HepG2 (cell line): ENCODE measurements around the gene GPR17. TPM values are rescaled to one million over a fixed set of nuclear protein-coding genes. Genes with fewer than 3 reads are reported as not detected.

Source experiments
- BORCS8-MEF2B ChIP-seq: sonication (generic); formaldehyde crosslinking; IDR thresholded peaks from 2 replicates; pipeline ENCODE4 v1.8.0; 2022; ENCODE audit warnings: mild to moderate bottlenecking, missing genetic modification reagents
- CBX5 ChIP-seq: sonication (generic); formaldehyde crosslinking; IDR thresholded peaks from 2 replicates; pipeline ENCODE4 v1.4.0; 2020; ENCODE audit warnings: missing genetic modification reagents, borderline replicate concordance
- DMAP1 ChIP-seq: IDR thresholded peaks from 2 replicates; pipeline ENCODE4 v1.6.1; 2016
- DNMT3B ChIP-seq: conservative IDR thresholded peaks from 2 replicates; pipeline ENCODE4 v1.6.1; 2016; ENCODE audit warnings: missing biosample characterization, control low read depth
- FOXA1 ChIP-seq, 2 experiments: fragments of 450-650 bp in 1 of 2; sonication (generic) in 1 of 2; formaldehyde crosslinking in 1 of 2; IDR thresholded peaks; 2 replicates each; pipeline versions ENCODE4 v1.4.0 to v1.6.1; 2016 to 2020; ENCODE audit warnings: missing genetic modification reagents in 1 of 2
- PITX1 ChIP-seq: sonication (generic); formaldehyde crosslinking; IDR thresholded peaks from 2 replicates; pipeline ENCODE4 v1.5.1; 2020; ENCODE audit warnings: mild to moderate bottlenecking, missing genetic modification reagents
- RXRA ChIP-seq: sonication (generic); formaldehyde crosslinking; IDR thresholded peaks from 2 replicates; pipeline ENCODE4 v1.5.1; 2020; ENCODE audit warnings: missing genetic modification reagents
- SALL1 ChIP-seq: sonication (generic); formaldehyde crosslinking; IDR thresholded peaks from 2 replicates; pipeline ENCODE4 v1.8.0; 2022; ENCODE audit warnings: mild to moderate bottlenecking, missing genetic modification reagents
- SPEN ChIP-seq: sonication (generic); formaldehyde crosslinking; IDR thresholded peaks from 2 replicates; pipeline ENCODE4 v1.5.1; 2020; ENCODE audit warnings: low read depth, mild to moderate bottlenecking, missing genetic modification reagents
- ZNF136 ChIP-seq: sonication (generic); formaldehyde crosslinking; IDR thresholded peaks from 2 replicates; pipeline ENCODE4 v1.8.1; 2022; ENCODE audit warnings: low read depth, mild to moderate bottlenecking, moderate library complexity, missing genetic modification reagents
- ZNF230 ChIP-seq: sonication (generic); formaldehyde crosslinking; IDR thresholded peaks from 2 replicates; pipeline ENCODE4 v1.4.0; 2020; ENCODE audit warnings: mild to moderate bottlenecking, missing genetic modification reagents
- ZNF331 ChIP-seq: sonication (generic); formaldehyde crosslinking; IDR thresholded peaks from 2 replicates; pipeline ENCODE4 v1.4.0; 2020; ENCODE audit warnings: missing genetic modification reagents
- ZNF451 ChIP-seq: sonication (generic); formaldehyde crosslinking; IDR thresholded peaks from 2 replicates; pipeline ENCODE4 v1.5.0; 2020; ENCODE audit warnings: mild to moderate bottlenecking, missing genetic modification reagents
- ZNF644 ChIP-seq: IDR thresholded peaks from 2 replicates; pipeline ENCODE4 v1.6.1; 2016; ENCODE audit warnings: low read depth
- ZNF7 ChIP-seq: IDR thresholded peaks from 2 replicates; pipeline ENCODE4 v1.6.1; 2016; ENCODE audit warnings: missing biosample characterization, missing genetic modification reagents
- ZNF777 ChIP-seq: sonication (generic); formaldehyde crosslinking; IDR thresholded peaks from 2 replicates; pipeline ENCODE4 v1.4.0; 2020; ENCODE audit warnings: missing genetic modification reagents
- polyA plus RNA-seq, 8 experiments: library from polyadenylated mRNA; depleted of rRNA in 3 of 8; stranded (reverse) in 7 of 8; unstranded in 1 of 8; fragments of >200 nt; fragmentation: Illumina TruSeq in 4 of 8; extraction: Trizol in 4 of 8; gene quantifications; 2 replicates each; pipeline versions ENCODE4 v1.2.1 to v1.2.3, GENCODE V29; 2011 to 2016; ENCODE audit warnings: low read depth in 4 of 8, missing spikeins in 1 of 8, mixed read lengths in 1 of 8; ENCODE audit not compliant: insufficient read depth in 1 of 8
- total RNA-seq, 5 experiments: library from RNA; depleted of rRNA; stranded (reverse); fragments of >200 nt; fragmentation: Illumina TruSeq; extraction: Trizol; gene quantifications; 2 replicates each; pipeline ENCODE4 v1.2.3, GENCODE V29; 2016; ENCODE audit warnings: low read depth in 1 of 5
- TF ChIP-seq, protein P1 (sequence below): fragments of 450-650 bp; IDR thresholded peaks from 2 replicates; pipeline ENCODE4 v1.6.1; 2016
- TF ChIP-seq, protein P2 (sequence below): sonication (generic); formaldehyde crosslinking; IDR thresholded peaks from 2 replicates; pipeline ENCODE4 v1.4.0; 2020; ENCODE audit warnings: missing genetic modification reagents
- TF ChIP-seq, protein P3 (sequence below), 2 experiments: fragments of 450-650 bp in 1 of 2; sonication (generic) in 1 of 2; formaldehyde crosslinking; IDR thresholded peaks; 2 replicates each; pipeline versions ENCODE4 v1.5.0 to v1.8.0; 2020 to 2022; ENCODE audit warnings: mild to moderate bottlenecking in 1 of 2, missing genetic modification reagents in 1 of 2
- TF ChIP-seq, protein P4 (sequence below): sonication (generic); formaldehyde crosslinking; IDR thresholded peaks from 2 replicates; pipeline ENCODE4 v1.4.0; 2020; ENCODE audit warnings: missing genetic modification reagents
- TF ChIP-seq, protein P5 (sequence below): sonication (generic); formaldehyde crosslinking; IDR thresholded peaks from 2 replicates; pipeline ENCODE4 v1.4.0; 2020; ENCODE audit warnings: mild to moderate bottlenecking, missing genetic modification reagents
- TF ChIP-seq, protein P6 (sequence below): sonication (generic); formaldehyde crosslinking; IDR thresholded peaks from 2 replicates; pipeline ENCODE4 v1.8.0; 2022; ENCODE audit warnings: missing genetic modification reagents, mild to moderate bottlenecking, borderline replicate concordance

GPR17 gene
- total and polyA plus RNA-seq, 2 of the 13 experiments (the other 11 are each of a cell fraction or from before 2014, with no cell fraction given), result not detected

DNA sequence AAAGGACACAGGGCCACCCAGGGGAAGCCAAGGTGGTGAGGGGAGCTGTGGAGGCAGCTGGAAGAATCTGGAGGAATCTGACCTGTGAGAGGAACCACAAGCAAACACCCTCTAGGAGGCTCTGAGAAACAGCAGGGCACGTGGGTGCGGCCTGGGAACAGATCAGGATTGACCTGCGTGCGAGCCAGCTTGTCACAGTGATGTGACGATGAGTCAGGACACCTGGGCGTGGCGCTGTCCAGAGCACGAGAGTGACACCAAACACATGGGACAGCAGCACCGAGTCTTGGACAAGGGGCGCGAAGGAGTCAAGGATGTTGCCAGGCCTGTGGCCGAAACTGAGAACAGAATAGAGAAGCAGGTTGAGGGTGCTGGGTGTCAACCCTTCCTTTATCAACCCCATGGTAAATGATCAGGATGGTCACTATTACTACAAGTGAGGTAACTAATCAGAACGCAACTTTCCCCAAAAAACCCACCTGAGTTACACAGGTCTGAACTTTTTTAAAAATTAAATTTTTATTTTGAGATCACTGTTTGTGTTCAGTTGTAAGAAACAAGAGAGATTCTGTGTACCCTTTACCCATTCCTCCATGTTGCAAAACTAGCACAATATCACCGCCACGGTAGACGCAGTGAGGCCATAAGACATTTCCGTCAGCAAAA, 54.7 kb downstream of the GPR17 start (continued):
- TF ChIP-seq BORCS8-MEF2B (CRISPR knock-in tag), result peak; percentile 48; the same call in 1 of the 2 replicates
- peak; percentile 59 for TF ChIP-seq DMAP1 (CRISPR knock-in tag)
- TF ChIP-seq, protein P1, sequence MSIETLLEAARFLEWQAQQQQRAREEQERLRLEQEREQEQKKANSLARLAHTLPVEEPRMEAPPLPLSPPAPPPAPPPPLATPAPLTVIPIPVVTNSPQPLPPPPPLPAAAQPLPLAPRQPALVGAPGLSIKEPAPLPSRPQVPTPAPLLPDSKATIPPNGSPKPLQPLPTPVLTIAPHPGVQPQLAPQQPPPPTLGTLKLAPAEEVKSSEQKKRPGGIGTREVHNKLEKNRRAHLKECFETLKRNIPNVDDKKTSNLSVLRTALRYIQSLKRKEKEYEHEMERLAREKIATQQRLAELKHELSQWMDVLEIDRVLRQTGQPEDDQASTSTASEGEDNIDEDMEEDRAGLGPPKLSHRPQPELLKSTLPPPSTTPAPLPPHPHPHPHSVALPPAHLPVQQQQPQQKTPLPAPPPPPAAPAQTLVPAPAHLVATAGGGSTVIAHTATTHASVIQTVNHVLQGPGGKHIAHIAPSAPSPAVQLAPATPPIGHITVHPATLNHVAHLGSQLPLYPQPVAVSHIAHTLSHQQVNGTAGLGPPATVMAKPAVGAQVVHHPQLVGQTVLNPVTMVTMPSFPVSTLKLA, result peak; percentile 68
- TF ChIP-seq, protein P2, sequence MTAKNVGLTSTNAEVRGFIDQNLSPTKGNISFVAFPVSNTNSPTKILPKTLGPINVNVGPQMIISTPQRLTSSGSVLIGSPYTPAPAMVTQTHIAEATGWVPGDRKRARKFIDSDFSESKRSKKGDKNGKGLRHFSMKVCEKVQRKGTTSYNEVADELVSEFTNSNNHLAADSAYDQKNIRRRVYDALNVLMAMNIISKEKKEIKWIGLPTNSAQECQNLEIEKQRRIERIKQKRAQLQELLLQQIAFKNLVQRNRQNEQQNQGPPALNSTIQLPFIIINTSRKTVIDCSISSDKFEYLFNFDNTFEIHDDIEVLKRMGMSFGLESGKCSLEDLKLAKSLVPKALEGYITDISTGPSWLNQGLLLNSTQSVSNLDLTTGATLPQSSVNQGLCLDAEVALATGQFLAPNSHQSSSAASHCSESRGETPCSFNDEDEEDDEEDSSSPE (CRISPR knock-in tag), result peak; percentile 54; the same call in 1 of the 2 replicates
- TF ChIP-seq, protein P3, sequence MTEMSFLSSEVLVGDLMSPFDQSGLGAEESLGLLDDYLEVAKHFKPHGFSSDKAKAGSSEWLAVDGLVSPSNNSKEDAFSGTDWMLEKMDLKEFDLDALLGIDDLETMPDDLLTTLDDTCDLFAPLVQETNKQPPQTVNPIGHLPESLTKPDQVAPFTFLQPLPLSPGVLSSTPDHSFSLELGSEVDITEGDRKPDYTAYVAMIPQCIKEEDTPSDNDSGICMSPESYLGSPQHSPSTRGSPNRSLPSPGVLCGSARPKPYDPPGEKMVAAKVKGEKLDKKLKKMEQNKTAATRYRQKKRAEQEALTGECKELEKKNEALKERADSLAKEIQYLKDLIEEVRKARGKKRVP (CRISPR knock-in tag; IDR thresholded peaks at IDR 0.05), result no peak
- TF ChIP-seq ZNF644 (CRISPR knock-in tag), result peak; percentile 58; the same call in 1 of the 2 replicates
- TF ChIP-seq, protein P4, sequence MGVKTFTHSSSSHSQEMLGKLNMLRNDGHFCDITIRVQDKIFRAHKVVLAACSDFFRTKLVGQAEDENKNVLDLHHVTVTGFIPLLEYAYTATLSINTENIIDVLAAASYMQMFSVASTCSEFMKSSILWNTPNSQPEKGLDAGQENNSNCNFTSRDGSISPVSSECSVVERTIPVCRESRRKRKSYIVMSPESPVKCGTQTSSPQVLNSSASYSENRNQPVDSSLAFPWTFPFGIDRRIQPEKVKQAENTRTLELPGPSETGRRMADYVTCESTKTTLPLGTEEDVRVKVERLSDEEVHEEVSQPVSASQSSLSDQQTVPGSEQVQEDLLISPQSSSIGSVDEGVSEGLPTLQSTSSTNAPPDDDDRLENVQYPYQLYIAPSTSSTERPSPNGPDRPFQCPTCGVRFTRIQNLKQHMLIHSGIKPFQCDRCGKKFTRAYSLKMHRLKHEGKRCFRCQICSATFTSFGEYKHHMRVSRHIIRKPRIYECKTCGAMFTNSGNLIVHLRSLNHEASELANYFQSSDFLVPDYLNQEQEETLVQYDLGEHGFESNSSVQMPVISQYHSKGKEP (CRISPR knock-in tag), result peak; percentile 89; the same call in 1 of the 2 replicates
- TF ChIP-seq SPEN (CRISPR knock-in tag), result no peak
- TF ChIP-seq CBX5 (CRISPR knock-in tag), result peak; percentile 79; the same call in 1 of the 2 replicates
- peak; percentile 57; the same call in 1 of the 2 replicates for TF ChIP-seq SALL1 (CRISPR knock-in tag)
- TF ChIP-seq ZNF136 (CRISPR knock-in tag), result 0 out of 2 replicates have a peak, but pooled peaks have one; percentile 35
- TF ChIP-seq DNMT3B (CRISPR knock-in tag), result peak; percentile 65; the same call in 1 of the 2 replicates
- TF ChIP-seq PITX1 (CRISPR knock-in tag), result 0 out of 2 replicates have a peak, but pooled peaks have one; percentile 34
- TF ChIP-seq, protein P5, sequence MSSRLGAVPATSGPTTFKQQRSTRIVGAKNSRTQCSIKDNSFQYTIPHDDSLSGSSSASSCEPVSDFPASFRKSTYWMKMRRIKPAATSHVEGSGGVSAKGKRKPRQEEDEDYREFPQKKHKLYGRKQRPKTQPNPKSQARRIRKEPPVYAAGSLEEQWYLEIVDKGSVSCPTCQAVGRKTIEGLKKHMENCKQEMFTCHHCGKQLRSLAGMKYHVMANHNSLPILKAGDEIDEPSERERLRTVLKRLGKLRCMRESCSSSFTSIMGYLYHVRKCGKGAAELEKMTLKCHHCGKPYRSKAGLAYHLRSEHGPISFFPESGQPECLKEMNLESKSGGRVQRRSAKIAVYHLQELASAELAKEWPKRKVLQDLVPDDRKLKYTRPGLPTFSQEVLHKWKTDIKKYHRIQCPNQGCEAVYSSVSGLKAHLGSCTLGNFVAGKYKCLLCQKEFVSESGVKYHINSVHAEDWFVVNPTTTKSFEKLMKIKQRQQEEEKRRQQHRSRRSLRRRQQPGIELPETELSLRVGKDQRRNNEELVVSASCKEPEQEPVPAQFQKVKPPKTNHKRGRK (CRISPR knock-in tag), result no peak
- peak; percentile 59; the same call in 1 of the 2 replicates for TF ChIP-seq RXRA
- TF ChIP-seq, protein P6, sequence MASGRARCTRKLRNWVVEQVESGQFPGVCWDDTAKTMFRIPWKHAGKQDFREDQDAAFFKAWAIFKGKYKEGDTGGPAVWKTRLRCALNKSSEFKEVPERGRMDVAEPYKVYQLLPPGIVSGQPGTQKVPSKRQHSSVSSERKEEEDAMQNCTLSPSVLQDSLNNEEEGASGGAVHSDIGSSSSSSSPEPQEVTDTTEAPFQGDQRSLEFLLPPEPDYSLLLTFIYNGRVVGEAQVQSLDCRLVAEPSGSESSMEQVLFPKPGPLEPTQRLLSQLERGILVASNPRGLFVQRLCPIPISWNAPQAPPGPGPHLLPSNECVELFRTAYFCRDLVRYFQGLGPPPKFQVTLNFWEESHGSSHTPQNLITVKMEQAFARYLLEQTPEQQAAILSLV, result 0 out of 2 replicates have a peak, but pooled peaks have one; percentile 3
- TF ChIP-seq ZNF451 (CRISPR knock-in tag), result no peak
- no peak for TF ChIP-seq FOXA1 (IDR thresholded peaks at IDR 0.05)
- peak; percentile 53; the same call in 1 of the 2 replicates for TF ChIP-seq FOXA1 (CRISPR knock-in tag; IDR thresholded peaks at IDR 0.05)
- TF ChIP-seq ZNF230 (CRISPR knock-in tag), result no peak
- TF ChIP-seq ZNF777, result no peak
- TF ChIP-seq ZNF331, result peak; percentile 70; the same call in 1 of the 2 replicates
- no peak for TF ChIP-seq ZNF7 (CRISPR knock-in tag)
